GM19351 (cell line): ENCODE data around the gene TMEM184B.

Experiments used
- ATAC-seq: cut with Tn5 transposase; IDR thresholded peaks from one replicate; pipeline ENCODE4 v1.9.1; 2021; ENCODE audit warnings: mild to moderate bottlenecking, moderate library complexity; ENCODE audit not compliant: unreplicated experiment

The TMEM184B gene

DNA sequence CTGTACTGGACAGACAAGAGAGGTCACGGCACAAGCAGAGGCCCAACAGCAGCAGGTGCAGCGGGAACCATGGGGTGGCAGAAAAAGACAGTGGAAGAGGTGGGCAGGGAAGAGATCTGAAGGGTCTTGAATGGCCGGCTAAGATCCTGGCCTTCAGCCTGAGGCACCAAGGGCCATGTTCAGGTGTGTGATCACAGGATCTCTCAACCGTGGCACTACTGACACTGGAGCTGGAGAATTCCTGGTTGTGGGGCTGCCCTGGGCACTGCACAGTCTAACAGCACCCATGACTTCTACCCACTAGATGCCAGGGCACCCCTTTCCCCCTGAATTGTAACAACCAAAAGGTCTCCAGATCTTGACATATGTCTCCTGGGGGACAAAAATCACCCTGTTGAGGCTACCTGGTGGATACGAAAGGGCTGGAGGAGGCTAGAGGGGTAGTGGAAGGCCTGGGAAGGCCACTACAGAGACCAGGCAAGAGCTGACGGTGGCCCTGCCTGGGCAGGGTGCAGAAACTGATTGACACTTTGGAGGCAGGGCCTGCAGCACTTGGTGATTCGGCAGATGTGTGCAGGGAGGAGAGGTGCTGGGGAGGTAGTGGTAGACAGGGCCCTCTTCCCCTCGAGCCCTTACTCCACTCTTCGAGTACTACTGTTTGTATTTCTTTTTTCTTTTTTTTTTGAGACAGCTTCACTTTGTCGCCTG lies 36.1 kb upstream of the TMEM184B start:
- ATAC-seq, result no peak

DNA sequence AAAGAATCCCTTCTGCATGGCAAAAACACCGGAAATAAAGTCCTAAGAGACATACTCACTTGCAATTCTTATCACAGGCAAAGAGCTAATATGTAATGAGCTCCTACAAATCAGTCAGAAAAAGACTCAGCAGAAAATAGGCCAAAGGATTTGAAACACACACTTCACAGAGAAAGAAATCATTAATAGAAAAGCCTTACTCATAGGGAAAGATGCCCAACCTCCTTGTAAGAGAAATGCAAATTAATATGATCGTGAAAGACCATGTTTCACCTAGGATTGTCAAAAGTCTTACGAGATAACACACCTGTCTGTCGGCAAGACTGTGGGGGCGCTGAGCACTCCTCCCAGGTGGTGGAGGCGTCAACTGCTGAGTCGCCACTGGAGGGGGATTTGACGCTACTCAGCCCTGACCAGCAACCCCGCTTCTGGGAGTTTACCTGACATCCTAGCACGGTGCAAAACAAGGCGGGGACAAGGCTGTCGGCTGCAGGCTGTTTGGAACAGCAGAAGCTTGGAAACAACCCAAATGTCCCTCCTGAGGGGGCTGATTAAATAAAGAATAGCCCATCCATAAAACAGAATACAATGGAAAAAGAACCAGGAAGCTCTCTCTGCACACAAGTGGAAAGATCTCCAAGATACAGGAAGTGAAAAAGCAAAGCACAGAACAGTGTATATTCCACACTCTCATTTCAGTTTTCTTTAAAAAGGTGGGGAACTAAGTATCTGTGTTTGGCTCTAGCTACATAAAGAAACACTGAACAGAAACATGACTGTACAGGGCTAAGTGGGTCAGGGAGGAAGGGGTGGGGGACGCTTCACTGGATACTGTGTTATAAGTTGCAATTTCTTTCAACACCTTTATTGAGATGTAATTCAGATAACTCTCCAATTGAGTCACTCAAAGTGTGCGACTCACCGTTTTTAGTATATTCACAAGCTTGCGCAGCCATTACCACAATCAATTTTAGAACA lies 33.0 kb upstream of the TMEM184B start:
- peak; percentile 58 for ATAC-seq

DNA sequence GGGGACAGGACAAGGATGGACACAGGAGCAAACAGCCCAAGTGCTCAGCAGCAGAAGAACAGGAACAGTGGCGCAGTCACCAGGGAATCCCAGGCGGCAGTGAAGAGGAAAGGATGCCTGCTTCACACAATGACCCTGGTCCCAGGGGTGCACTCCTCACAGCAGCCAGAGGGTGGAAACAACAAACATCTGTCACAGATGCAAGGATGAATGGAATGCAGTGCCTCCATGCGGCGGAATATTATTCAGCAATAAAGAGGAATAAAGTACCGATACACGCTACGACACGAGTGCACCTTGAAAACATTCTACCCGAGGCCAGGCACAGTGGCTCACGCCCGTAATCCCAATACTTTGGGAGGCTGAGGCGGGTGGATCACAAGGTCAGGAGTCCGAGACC lies 31.7 kb upstream of the TMEM184B start:
- ATAC-seq, result no peak

DNA sequence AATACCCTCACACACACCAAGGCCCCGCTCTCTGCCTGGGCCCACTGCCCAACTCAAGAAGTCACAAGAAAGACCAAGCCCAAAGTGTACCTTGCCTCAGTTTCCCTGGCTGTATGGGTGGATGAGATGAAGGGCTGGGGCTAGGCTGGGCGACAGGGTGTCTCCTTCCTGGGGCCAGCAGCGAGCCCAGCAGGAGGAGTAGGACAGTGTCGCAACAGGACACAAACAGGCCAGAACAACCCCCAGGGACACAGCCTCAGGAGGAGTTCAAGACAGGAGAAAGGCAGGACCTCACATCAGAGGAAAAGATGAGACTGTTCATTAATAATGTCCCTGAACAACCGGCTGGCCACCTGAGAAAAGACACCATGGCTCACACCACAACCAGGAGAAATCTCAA lies 31.2 kb upstream of the TMEM184B start:
- ATAC-seq, result no peak

DNA sequence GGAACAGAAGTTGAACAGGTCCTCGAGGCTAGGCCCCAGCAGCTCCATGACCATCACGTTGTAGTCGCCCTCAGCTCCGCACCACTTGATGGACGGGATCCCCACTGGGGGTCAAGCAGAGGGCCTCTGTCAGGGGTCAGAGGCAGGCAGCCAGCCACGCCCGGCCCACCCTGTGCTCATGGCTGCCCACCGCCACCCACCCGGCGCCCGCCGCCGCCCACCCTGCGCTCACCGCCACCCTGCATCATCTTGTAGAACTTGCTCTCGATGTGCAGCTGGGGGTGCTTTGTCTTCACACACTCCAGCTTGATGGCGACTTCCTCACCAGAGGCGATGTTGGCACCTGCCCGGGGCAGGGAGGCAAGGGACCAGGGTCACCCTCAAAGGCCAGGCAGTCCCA lies 30.1 kb upstream of the TMEM184B start:
- ATAC-seq, result no peak

GRCh38 chr22:38300946-38301345 lies 28.1 kb upstream of the TMEM184B start:
- no peak for ATAC-seq

- ATAC-seq, result no peak
Observed at GRCh38 chr22:38300197-38300945, 27.6 kb upstream of the TMEM184B start.

- no peak for ATAC-seq
Observed at GRCh38 chr22:38299770-38300102, 26.9 kb upstream of the TMEM184B start.

DNA sequence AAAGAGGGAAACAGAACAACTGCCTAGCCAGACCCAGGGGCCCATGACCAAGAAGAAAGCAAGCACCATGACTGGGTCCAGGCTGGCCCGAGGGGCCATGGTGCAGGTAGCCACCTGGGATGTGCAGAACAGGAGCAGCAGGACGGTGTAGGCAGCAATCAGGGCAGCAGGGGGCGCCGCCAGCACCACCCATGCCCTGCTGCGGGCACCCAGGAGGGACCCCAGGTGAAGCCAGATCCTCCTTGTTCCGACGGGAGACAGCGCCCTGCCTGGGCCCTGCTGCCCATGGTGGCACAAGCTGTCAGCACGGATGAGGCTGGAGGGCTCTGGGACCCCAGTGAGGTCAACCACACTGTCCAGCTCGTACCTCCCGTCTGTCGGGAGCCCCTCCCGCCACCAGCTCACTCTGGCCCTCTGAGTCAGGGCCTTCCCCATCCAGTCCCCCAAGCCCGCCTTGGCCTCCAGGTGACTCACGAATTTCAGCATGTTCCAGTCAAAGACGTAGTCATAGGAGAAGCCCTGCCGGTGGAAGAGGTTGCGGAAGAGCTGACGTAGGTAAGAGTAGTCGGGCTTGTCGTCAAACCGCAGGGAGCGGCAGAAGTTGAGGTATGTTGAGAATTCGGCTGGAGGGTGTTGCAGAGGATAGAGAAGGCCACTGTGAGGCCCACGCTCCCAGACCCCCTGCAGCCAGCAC lies 25.6 kb upstream of the TMEM184B start:
- no peak for ATAC-seq

DNA sequence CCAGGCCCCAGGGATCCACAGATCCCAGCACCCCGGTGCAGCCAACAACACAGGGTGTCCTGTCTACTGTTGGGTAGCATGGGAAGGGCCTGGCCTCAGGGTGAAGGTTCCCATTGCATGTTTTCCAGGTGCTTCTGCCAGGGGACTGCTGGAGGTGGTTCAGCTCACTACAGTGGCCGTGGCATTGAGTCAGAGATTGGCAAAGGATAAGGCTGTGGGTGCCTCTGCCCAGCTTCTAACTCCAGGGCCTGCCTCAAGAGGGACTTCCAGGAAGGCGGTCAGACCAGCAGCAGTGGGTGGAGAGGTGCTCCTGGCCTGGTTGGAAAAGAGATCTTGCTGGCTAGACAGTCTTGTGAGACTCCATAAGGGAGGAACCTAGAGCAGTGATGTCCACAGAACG lies 23.6 kb upstream of the TMEM184B start:
- ATAC-seq, result no peak

GRCh38 chr22:38295863-38296262 lies 23.1 kb upstream of the TMEM184B start:
- no peak for ATAC-seq

DNA sequence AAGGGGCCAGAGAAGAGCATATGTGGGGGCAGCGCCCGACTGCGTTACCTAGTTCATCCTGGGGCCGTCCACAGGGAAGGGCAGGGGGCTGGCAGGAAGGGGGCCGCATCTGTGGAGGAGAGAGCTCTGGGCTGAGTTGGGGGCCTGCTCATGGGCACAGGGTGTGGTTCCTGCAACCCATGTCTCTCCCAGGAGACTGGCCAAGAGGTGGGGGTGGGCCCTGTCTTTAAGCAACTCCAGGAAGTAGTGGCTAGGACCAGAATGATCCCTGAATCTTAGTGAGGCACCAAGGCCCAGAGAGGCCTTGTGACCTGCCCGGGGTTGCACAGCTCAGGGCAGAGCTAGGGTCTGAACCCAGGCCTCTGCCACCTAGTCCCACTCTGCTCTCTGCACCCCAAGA lies 22.5 kb upstream of the TMEM184B start:
- ATAC-seq, result no peak

- ATAC-seq, result no peak
Observed at GRCh38 chr22:38294193-38294592, 21.4 kb upstream of the TMEM184B start.

GRCh38 chr22:38292694-38293093 lies 19.9 kb upstream of the TMEM184B start:
- no peak for ATAC-seq

GRCh38 chr22:38291201-38291777 lies 18.5 kb upstream of the TMEM184B start:
- no peak for ATAC-seq

DNA sequence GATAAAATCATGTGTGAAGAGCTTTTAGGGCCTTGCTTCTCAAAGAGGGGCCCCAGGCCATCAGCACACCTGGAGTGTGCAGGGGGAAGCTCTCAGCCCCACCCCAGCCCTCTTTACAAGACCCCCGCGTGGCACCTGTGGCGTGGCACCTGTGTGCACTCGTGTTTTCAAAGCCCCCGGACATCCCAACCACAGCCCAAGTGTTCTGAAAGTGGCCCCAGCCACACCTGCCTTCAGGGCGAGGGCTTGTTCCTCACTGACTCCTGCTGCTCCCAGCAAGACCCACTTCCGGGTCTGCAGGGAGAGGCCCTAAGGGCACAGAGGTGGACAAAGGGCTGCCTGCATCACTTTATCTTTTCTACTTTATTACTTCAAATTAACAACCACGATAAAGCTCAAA lies 17.5 kb upstream of the TMEM184B start:
- ATAC-seq, result no peak

- no peak for ATAC-seq
Observed at GRCh38 chr22:38289583-38290082, 16.8 kb upstream of the TMEM184B start.

DNA sequence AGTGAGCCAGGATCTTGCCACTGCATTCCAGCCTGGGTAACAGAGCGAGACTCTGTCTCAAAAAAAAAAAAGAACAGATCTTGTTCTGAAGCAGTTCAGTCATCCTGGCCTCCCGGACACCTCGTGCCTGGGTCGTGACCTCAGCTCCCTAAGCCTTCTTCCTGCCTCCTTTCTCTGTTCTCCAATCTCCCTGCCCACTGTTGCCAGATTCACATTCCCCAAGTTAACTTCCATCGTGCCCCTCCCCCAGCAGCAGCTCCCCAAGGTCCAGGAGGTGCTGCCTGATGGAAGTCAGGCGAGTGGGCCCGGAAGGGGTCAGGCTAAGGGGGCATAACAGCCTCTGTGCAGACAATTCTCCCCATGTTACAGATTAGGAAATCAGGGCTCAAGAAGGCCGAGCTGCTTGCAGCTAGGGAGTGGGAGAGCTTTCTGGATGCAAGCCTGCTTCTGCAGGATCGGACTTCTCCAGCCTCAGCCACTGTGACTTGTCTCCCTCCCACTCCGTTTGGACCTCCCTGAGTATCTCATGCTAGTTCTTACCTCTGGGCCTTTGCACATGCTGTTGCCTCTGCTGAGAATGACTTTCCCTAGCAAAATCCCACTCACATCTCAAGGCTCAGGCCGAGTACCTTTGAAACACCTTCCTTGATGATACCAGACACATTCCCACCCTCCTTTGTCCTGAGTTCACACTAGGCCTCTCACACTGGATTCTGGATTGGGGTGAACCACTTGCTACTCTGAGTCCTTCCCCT lies 14.3 kb upstream of the TMEM184B start:
- ATAC-seq, result no peak

DNA sequence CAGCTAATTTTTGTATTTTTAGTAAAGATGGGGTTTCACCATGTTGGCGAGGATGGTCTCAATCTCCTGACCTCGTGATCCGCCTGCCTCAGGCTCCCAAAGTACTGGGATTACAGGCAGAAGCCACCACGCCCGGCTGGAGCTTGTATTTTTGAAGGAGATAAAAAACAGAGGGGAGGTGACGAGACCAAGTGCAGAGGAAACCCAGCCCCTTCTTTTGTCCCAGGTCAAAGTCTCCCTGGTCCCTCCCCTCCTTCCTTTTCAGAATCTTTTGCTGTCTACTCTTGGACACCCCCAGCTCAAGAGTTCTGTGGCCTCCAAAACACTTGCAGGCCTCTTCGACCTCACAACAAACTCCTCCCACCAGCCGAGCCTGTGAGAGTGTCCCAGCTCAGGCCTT lies 12.2 kb upstream of the TMEM184B start:
- no peak for ATAC-seq

- ATAC-seq, result no peak
Observed at GRCh38 chr22:38284042-38284402, 11.2 kb upstream of the TMEM184B start.
